ENCODE results near the gene KLF2. TPM values are rescaled to one million over a fixed set of nuclear protein-coding genes. Genes with fewer than 3 reads are reported as not detected.

KLF2 gene
- total RNA-seq, 1 donor = 3.0 TPM

GRCh38 chr19:16306728-16307402 lies 17.8 kb upstream of the KLF2 start:
- no peak overlapping the region for H3K4me3 ChIP-seq (ENCODE audit: low read depth, low read length)
- TF ChIP-seq CTCF (IDR thresholded peaks at IDR 0.05; ENCODE audit: insufficient read depth, low read depth, low read length) = no peak
- DNase-seq (ENCODE audit: low read depth) = no peak

- no peak for DNase-seq (ENCODE audit: low read depth)
Measured at GRCh38 chr19:16308081-16308480, 16.5 kb upstream of the KLF2 start.

GRCh38 chr19:16309643-16310042 lies 15.0 kb upstream of the KLF2 start:
- DNase-seq (ENCODE audit: low read depth) = no peak

More at GRCh38 chr19:16308081-16308480, 16.5 kb upstream of the KLF2 start:
- TF ChIP-seq CTCF (IDR thresholded peaks at IDR 0.05; ENCODE audit: insufficient read depth, low read depth, low read length) = no peak
- H3K4me3 ChIP-seq (ENCODE audit: low read depth, low read length) = no peak overlapping the region

GRCh38 chr19:16315825-16316505 lies 8.7 kb upstream of the KLF2 start:
- peak overlapping the region; percentile 9 for H3K4me3 ChIP-seq (ENCODE audit: low read depth, low read length)
- peak; percentile 99 for DNase-seq (ENCODE audit: low read depth)
- TF ChIP-seq CTCF (IDR thresholded peaks at IDR 0.05; ENCODE audit: insufficient read depth, low read depth, low read length) = no peak

More at GRCh38 chr19:16309643-16310042, 15.0 kb upstream of the KLF2 start:
- no peak for TF ChIP-seq CTCF (IDR thresholded peaks at IDR 0.05; ENCODE audit: insufficient read depth, low read depth, low read length)
- H3K4me3 ChIP-seq (ENCODE audit: low read depth, low read length) = no peak overlapping the region

- H3K4me3 ChIP-seq (ENCODE audit: low read depth, low read length) = no peak overlapping the region
- TF ChIP-seq CTCF (IDR thresholded peaks at IDR 0.05; ENCODE audit: insufficient read depth, low read depth, low read length) = no peak
- no peak for DNase-seq (ENCODE audit: low read depth)
Measured at GRCh38 chr19:16316506-16316882, 8.1 kb upstream of the KLF2 start.

GRCh38 chr19:16319481-16319880 lies 5.1 kb upstream of the KLF2 start:
- H3K4me3 ChIP-seq (ENCODE audit: low read depth, low read length) = no peak overlapping the region
- no peak for TF ChIP-seq CTCF (IDR thresholded peaks at IDR 0.05; ENCODE audit: insufficient read depth, low read depth, low read length)
- no peak for DNase-seq (ENCODE audit: low read depth)

Measured in fibroblast of villous mesenchyme (primary cell).